Fibroblast of peridontal ligament (primary cell): ENCODE results near the gene DISP3.
A peak's percentile ranks its signal among the peaks of the same experiment; 100 is the strongest.

ENCODE experiments used
- DNase-seq: peaks from one replicate; pipeline ENCODE4 v3.0.0-alpha.2; 2010; ENCODE audit errors: extremely low read depth

DISP3 gene

DNA sequence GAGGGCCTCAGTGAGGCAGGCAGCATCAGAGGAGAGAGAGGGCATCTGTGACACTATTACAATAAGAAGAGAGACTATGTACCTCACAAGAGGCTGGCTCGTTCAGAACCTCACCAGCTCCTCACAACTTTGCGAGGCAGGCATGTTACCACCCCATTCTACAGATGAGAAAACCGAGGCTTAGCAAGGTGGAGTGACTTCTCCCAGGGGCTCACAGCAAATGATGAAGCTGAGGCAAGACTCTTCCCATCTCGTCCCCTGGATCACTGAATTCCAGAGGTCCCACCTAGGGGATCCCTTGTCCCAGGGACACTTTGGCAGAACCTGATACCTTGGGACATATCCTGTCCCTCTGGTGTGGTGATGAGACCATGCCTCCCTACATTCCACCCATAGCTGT lies 64.4 kb downstream of the DISP3 start:
- no peak for DNase-seq

DNA sequence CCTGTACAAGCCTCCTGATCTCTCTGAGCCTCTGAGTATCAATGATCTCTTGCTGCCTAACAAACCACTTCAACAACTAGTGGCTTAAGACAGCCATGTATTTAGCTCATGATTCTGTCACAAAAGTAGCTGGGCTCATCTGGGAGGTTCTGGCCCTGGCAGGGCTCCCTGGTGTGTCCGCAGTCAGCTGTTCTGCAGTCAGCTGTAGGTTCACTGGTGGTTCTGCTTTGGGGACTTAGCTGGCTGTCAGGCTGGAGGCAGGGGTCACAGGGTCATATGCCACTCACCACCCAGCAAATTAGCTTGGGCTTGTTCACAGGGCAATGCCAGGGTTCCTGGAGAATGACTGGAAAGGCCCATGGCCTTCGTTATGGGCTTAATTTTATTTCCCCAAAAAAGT lies 64.8 kb downstream of the DISP3 start:
- no peak for DNase-seq

DNA sequence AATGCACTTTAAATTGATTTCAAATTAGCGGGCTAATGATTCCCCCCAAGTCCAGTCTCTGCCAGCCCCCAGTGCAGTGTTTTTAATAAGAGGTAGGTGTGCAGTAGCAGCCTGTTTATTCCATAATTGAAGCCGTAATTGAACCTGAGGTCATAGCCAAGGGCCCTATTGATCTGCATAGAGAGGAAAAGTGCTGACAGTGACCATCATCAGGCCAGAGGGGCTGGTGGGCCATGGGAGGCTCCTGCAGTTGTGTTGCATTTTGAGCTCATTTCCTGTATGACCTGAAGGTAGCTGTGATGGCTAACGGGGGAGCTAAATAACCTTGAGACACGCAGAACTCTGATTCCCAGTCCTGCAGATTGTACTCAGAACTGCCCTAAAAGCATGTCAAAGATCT lies 67.5 kb downstream of the DISP3 start:
- no peak for DNase-seq

DNA sequence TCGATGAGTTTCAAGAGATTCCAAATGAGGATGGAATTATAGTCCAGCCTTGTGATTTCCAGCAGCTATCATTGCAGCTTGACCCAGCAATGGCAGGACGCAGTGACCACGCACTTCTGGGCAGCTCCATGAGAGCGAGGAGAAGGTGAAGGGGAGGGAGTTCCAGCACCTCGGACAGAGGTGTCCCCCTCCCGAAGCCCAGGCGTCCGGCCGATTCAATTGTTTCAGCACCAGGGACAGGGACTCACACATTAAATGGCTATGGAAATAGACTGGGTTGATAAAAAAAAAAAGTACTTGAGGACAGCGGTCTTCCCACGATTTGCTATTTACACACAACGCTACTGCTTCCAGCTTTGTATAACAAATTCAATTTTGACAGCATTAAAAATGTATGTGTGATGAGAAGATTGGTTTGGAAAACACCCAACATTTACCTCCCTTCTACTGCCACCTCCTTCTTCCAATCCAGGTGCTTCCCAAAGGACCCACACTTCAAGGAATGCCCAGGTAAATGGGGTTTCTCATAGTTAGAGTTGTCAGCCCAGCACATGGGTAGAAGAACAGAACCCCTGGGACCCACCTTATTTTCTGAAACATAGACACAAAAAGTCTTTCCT lies 71.8 kb downstream of the DISP3 start:
- DNase-seq: peak; percentile 73

DNA sequence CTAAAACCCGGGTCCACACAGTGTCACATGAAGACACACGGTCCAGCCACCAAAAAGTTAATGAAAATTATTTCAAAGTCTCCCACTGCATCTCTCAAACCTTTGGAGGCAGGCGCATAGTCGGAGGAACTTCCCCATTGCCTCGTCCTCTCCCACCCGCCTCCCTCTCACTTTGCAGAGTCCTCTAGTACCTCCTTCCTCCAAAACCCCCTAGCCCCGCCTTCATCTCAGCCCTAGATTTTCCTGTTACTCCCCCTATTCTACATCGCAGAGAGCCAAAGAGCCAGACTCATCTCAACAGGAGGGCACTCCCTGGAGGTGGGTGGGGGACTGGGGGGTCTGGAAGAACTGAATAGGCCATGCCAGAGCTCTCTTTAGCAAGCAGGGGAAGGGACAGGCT lies 79.3 kb downstream of the DISP3 start:
- no peak for DNase-seq

DNA sequence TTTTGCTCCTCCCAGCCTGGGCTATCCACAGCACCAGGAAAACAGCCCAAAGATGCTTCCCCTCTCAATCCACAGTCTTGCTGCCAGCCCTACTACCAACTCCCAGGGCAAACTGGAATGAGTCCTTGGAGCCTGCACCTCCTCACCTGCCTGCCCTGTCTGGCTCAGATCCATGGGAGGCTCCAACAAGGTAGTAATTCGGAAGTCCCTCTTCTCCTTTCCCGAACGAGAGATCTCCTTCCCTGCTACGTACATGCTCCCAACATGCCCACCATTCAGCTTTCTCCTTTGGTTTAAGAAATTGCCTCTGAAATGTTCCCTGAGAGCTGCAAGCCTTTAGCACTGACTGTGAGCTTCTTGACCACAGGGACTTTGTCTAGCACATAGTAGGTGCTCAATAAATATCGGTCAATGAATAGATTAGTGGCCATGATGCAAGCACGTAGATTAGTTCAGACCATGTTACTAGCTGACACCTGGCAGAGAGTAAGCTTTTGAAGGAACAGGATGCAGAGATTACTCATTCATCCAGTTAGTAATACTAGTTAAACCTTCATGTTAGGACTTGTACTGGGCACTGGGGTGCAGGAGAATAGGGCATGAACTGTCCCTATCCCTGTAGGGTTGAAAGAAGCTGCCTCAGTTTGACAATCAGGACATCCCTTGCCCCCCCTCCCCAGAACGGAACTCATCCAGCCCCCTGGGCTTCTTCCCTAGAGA lies 80.1 kb downstream of the DISP3 start:
- no peak for DNase-seq

DNA sequence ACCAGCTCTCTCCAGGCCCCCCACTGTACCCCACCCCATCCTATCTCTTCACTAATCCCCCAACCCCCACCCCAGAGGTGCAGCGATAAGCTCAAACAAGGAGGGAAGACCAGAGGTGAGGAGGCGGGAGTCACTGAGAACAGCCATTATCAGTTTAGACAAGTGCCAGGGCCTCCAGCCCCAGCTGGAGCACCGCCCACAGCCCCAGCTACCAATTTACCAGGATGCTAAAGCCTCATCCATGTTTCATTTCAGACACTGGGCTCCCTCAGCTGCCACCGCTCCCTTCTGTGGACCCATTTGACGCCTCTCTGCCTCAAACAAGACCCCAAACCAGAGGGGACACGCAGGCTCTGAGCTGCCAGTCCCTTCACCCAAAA lies 80.6 kb downstream of the DISP3 start:
- no peak for DNase-seq

DNA sequence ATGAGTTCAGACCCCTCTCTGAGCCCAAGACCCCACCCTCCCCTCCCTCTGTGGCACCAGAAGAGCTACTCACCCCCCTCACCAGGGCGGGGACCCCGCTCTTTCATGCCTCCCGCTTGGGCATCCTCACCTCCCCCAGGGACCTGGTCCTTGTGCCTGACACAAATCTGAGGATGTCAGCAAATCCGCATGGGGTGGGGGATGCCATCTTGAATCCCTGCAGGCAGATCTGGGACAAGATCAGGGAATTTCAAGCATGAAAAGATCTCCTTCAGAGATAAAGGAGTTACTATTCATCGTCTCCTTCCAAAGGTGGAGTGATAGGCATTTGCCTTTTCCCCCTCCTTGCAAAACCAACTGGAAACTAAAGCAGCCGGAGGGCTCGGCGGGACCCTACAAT lies 81.1 kb downstream of the DISP3 start:
- no peak for DNase-seq

DNA sequence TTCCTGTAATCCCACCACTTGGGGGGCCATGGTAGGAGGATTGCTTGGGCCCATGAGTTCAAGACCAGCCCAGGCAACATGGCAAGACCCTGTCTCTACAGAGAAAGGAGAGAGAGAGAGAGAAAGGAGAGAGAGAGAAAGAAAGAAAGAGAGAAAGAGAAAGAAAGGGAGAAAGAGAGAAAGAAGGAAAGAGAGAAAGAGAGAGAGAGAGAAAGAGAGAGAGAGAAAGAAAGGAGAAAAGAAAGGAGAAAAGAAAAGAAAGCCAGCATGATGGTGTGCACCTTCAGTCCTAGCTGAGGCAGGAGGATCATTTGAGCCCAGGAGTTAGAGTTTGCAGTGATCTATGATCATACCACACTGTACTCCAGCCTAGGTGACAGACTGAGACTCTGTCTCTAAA lies 82.8 kb downstream of the DISP3 start:
- DNase-seq: no peak

DNA sequence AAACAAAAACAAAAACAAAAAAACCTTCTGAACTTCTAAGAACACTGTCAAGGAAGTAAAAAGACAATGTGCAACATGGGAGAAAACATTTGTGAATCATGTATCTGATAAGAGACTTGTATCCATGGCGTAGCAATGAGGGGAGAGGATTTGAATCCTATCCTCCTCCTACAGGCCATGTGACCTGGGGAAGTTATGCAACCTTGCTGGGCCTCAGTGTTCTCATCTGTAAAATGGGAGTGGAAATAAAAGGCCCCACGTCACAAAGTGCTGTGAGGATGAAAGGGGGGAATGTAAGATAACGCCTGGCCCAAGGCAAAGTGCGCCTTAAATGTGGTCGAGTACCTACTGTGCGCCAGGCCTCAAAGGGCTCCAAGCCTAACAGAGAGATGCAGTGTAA lies 83.7 kb downstream of the DISP3 start:
- no peak for DNase-seq

DNA sequence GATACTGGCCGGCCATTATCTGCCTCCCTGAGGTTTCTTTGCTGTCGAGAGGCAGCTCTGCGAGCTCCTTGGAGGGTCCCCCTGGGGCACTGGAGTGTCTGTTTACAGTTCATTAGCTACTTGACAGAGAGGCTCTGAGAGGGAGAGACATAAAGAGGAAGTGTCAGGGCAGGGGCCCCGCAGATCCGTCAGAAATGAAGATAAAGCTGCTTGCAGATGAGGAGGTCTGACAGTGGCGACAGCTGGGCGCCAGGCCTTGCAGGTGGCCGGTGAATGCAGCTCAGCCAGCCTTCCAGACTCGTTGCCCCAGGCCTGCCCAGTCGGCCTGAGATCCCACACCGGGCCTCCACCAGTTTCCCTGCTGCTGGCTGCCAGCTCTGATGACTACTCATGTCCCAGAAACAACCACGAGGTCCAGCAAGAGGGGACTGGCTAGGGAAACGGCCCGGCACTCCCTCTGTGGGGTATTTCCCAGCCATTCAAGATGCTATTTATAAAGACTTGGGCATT lies 84.7 kb downstream of the DISP3 start:
- peak; percentile 3 for DNase-seq

DNA sequence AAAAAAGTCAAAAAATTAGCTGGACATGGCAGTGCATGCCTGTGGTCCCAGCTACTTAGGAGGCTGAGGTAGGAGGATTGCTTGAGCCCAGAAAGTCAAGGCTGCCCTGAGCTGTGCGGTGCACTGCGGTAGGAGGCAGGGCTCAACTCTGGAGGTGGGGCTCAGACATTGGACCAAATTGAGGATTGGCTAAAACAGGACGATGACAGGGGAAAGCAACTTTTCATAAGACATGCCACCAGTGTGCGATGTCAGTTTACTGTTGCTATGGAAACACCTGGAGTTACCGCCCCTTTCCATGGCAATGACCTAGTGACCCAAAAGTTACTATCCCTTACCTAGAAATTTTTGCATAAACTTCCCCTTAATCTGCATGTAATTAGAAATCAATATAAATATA lies 85.3 kb downstream of the DISP3 start:
- DNase-seq: no peak

DNA sequence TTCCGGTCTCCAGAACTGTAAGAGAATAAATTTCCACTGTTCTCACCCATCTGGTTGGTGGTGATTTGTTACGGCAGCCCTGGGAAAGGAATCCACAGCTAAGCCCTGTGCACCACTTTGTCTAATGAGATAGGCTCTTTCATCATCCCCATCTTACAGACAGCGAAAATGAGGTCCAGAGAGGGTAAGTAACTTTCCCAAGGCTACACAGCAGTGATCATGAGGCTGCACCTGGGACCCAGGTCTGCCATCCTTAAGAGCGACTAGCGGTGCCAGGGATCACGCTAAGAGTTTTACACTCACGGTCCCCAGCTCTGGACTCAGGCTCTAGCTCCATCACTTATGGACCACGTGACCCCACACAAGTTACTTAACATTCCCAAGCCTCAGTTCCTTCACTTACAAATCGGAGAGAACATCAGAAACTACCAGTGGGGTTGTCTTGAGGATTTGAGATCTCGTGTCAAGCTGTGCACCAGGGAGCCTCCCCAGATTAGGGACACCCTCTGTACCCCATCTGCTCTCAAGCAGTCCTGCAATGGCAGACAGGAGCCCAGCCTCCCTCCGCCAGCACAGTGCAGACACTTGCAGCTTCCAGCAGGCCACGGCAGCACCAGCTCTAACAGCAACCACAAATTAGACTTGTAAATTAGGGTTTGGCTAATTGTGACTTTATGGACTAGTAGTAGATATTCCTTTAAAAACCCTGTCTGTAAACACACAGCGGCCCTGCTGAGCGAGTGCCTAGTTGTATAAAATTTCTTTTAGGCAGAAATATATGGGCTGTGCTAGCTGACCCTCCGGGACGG lies 87.3 kb downstream of the DISP3 start:
- DNase-seq: no peak

DNA sequence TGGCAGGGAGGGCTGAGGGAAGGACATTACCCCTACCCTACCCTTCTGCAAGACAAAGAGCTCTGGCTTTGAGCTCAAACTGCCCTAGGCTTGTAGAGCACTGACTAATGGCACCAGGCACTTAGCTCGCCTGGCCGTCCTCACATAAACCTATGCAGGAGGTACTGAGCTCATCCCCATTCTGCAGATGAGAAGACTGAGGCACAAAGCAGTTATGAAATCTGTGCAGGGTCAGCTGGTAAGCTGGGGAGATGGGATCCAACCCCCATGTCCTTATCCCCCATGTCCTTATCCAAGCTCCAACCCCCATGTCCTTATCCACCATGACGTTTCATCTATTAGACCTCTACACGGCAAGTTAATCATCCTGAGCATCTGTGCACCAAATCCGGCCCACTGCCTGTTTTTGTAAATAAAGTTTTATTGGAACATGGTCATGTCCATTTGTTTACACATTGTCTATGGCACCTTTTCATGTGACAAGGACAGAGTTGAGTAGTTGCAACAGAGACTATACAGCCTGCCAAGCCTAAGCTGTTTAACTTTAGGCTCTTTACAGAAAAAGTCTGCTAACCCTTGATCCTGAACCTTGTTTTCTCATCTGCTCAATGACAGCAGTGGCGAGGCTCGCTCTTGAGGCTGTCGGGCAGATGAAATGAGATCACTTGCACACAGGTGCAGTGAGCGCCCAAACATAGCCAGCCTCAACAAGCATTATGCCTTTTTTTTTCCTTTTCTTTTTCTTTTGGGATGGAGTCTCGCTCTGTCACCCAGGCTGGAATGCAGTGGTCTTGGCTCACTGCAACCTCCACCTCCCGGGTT lies 88.5 kb downstream of the DISP3 start:
- no peak for DNase-seq

DNA sequence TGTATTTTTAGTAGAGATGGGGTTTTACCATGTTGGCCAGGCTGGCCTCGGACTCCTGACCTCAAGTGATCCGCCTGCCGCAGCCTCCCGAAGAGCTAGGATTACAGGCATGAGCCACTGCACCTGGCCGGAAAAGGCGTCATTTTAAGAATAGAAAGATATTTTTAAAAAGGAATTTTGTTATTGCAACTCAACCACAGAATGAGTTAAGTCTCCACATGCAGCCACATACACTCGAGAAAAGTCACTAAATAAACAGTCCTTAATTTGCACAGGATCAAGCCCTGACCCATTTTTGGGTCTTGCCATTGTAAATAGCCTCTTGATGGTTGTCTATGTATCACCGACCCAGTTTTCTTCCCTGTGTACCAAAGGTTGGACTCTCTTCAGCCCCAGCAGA lies 89.7 kb downstream of the DISP3 start:
- no peak for DNase-seq

DNA sequence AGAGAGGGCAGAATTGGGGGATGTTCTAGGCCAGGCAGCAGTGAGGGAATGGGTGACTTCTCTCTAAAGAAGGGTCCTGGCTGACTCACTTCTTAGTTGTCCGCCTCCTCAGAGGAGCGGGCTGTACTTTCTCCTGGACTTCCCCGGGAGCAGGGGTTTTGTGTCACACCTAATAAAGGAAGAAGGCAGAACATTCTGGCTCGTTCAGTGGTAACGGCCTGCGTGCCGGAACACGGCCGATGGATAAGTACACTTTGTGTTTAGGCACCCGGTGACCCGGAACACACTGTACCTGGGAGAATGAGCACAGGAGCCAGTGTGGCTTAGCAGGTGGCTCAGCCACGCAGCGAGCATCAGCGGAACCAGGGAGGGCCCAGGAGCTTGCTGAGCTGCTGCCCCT lies 90.6 kb downstream of the DISP3 start:
- DNase-seq: no peak

DNA sequence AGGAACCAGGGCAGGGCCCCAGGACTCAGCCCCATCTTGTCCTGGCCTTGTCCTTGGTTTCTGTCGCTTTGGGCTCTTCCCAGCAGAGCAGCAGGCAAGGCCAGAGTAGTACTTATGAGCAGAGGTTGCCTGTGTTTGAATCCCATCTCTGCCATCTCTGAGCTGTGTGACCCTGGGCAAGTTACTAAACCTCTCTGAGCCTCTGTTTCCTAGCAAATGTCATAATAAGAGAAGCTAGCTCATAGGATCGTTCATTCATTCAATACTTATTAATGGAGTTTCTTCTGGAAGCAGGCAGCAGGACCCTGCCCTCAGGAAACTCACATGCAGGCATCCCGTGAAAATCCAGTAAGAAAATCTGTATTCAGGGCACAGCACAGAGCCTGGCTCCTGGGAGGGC lies 91.0 kb downstream of the DISP3 start:
- DNase-seq: no peak

DNA sequence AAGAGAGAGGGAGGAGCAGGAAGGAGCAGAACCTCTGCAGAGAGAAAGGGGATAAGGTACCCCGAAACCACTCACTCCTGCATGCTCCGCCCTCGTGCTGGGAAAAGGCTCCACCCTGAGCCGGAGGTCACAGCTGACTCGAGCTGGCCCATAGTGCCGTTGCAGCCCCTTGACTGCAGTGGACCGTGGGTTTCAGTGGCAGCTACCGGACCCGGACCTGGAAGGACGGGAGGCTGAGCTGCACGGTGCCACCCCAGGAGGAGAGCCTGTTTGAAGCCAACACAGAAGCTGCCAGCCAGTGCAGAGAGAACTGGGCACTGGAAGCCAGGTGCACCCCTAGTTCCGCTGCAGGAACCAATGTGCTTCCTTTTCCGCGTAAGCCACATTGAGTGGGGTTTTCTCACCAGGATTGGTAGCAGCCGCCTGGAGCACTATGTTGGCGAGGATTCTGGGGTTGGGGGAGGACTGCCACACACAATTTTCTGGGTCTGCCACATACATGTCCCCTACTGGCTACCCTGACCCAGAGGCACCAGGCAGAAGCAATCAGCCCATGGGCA lies 91.9 kb downstream of the DISP3 start:
- DNase-seq: no peak

DNA sequence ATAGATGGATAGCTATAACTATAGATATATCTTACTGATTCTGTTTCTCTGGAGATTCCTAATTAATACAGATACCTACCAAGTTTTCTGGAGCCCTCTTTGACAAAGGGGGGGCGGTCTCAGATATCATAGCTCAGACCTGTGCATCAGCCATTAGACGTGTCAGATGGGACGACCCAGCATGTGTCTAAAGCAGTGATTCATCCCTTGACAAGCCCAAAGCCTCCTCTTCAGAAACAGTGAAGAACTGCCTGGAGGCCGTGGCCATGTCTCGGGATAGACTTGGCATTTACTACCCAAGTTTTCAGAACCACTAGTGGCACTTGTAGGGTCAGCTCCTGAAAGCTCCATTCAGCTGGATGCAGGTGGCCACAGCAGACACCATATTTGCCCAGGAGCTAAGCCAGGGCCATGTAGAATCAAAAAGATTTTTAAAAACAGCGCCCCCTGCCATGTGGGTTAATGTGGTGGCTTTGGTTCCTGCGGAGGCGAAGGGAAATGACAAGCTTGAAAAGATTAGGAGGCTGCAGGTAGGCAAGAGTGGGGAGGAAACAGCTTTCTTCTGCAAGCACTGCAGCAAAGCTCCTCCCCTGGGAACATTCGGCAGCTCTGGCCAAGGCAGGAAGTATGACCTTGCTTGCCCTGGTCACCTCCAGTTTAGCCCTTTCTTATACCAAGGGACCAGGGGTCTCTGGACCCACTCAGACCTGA lies 93.1 kb downstream of the DISP3 start:
- no peak for DNase-seq

DNA sequence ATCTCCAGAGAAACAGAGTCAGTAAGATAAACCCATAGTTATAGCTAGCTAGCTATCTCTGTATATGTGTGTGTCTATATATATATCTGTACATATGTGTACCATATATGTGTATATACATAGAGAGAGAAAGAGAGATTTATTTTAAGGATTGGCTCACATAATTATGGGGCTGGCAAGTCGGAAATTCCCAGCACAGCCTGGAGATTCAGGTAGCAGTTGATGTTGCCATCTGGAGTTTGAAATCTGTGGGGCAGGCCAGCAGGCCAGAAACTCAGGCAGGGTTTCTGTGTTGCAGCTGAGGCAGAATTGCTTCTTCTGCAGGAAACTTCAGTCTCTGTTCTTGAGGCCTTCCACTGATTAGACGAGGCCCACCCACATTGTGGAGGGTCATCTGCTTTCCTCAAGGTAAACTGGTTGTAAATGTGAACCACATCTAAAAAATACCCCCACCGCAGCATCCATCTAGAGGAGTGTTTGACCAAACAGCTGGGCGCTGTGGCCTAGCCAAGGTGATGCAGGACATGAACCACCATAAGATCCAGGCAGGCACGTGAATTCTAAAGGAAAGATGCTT lies 94.2 kb downstream of the DISP3 start:
- no peak for DNase-seq

DNA sequence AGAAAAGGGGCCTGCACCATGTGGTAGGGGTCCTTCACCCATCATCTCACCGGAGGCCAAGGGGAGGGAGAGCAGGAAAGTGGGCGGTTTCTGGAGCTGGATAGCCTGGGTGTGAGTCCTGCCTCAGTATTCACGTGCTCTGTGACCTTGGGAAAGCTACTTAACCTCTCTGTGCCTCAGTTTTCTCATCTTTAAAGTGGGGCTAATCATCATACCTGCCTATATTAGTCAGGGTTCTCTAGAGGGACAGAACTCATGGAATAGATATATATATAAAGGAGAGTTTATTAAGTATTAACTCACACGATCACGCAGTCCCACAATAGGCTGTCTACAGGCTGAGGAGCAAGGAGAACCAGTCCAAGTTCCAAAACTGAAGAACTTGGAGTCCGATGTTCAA lies 96.6 kb downstream of the DISP3 start:
- no peak for DNase-seq
